Ectodermal cell (in vitro differentiated cells): ENCODE measurements around the gene OR4M1.
"Not testable (repeated sequence)": the region's sequence is repeated elsewhere in the genome, so short reads cannot be mapped to it uniquely, and the experiment has no call there.

Source experiments
- H3K27ac ChIP-seq: 2 replicates; pipeline ENCODE4 v1.7.0; 2013; ENCODE audit warnings: mild to moderate bottlenecking, low read depth, low read length; ENCODE audit not compliant: insufficient read depth, poor library complexity, severe bottlenecking
- H3K27me3 ChIP-seq: 2 replicates; pipeline ENCODE4 v1.7.0; 2013; ENCODE audit warnings: mild to moderate bottlenecking, low read length; ENCODE audit not compliant: insufficient read depth, control insufficient read depth, poor library complexity, severe bottlenecking
- H3K36me3 ChIP-seq: one replicate; pipeline ENCODE4 v1.7.0; 2013; ENCODE audit warnings: low read length; ENCODE audit not compliant: control insufficient read depth, insufficient read depth
- H3K4me1 ChIP-seq: one replicate; pipeline ENCODE4 v1.7.0; 2013; ENCODE audit warnings: low read length; ENCODE audit not compliant: control insufficient read depth, insufficient read depth
- H3K4me3 ChIP-seq: 2 replicates; pipeline ENCODE4 v1.7.0; 2013; ENCODE audit warnings: low read depth, low read length, control low read depth; ENCODE audit not compliant: insufficient read depth
- H3K9me3 ChIP-seq: 2 replicates; pipeline ENCODE4 v1.7.0; 2013; ENCODE audit warnings: mild to moderate bottlenecking, low read length, moderate library complexity; ENCODE audit not compliant: control insufficient read depth
- whole genome bisulfite sequencing, 2 experiments: methylation state at CpG; one replicate each; pipeline ENCODE4 v1.1.7; 2013; ENCODE audit warnings: missing lambda C conversion rate in 2 of 2; 5-methylcytosine and 5-hydroxymethylcytosine counted together

The OR4M1 gene

GRCh38 chr14:19821016-19821415 is 47.7 kb downstream of the OR4M1 start:
- not testable (repeated sequence) for H3K36me3 ChIP-seq, H3K4me1 ChIP-seq, H3K27me3 ChIP-seq, H3K27ac ChIP-seq, H3K9me3 ChIP-seq, H3K4me3 ChIP-seq
- WGBS, 2 experiments, result 66 to 75% methylated on average over 5 to 6 of the region's 6 CpGs

DNA sequence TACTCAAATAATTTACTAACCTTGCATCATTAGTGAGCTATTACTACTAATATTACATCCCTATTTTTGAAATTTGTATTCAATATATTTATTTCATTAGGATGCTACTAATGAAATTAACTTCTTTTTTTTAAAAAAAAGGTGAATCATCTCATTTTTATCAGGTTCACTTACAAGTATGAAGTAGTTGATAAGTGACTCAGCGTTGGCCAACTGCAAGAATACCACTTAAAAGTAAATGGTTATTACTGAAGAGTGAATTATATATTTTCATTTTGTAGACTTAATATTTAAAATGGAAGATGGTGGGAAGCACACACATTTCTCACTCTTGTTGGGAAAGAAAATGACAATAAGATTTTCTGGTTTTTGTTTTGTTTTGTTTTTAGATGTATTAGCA is 49.9 kb downstream of the OR4M1 start:
- Histone ChIP-seq H3K4me3 (no peak overlapping the region), H3K27me3 (no peaks in the 10 kb centered on the region), H3K4me1 (no peaks in the 10 kb centered on the region), H3K27ac (no peak overlapping the region), H3K9me3 (peaks cover 10% of the 10 kb centered on the region), H3K36me3 (no peaks in the 10 kb centered on the region)
- WGBS, 2 experiments, result 63% methylated on average over 1 of the region's 1 CpG; no CpG with 5 or more reads in 1 of the 2 experiments

- H3K4me3 ChIP-seq, result no peak overlapping the region
- H3K4me1 ChIP-seq, result no peaks in the 10 kb centered on the region
- no peaks in the 10 kb centered on the region for H3K36me3 ChIP-seq
- WGBS, 2 experiments, result 33 to 36% methylated on average over 1 of the region's 1 CpG
- H3K9me3 ChIP-seq, result peaks cover 10% of the 10 kb centered on the region
- no peaks in the 10 kb centered on the region for H3K27me3 ChIP-seq
- H3K27ac ChIP-seq, result no peak overlapping the region
These were observed 50.5 kb downstream of the OR4M1 start for GRCh38 chr14:19823765-19824164.

DNA sequence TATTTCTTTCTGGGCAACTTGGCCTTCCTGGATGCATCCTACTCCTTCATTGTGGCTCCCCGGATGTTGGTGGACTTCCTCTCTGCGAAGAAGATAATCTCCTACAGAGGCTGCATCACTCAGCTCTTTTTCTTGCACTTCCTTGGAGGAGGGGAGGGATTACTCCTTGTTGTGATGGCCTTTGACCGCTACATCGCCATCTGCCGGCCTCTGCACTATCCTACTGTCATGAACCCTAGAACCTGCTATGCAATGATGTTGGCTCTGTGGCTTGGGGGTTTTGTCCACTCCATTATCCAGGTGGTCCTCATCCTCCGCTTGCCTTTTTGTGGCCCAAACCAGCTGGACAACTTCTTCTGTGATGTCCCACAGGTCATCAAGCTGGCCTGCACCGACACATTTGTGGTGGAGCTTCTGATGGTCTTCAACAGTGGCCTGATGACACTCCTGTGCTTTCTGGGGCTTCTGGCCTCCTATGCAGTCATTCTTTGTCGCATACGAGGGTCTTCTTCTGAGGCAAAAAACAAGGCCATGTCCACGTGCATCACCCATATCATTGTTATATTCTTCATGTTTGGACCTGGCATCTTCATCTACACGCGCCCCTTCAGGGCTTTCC is 54.4 kb downstream of the OR4M1 start:
- H3K4me3 ChIP-seq, H3K27me3 ChIP-seq, H3K27ac ChIP-seq, H3K36me3 ChIP-seq, H3K4me1 ChIP-seq: not testable (repeated sequence)
- peaks cover 14% of the 10 kb centered on the region for H3K9me3 ChIP-seq
- WGBS, 2 experiments, result 72 to 76% methylated on average over 12 of the region's 12 CpGs

DNA sequence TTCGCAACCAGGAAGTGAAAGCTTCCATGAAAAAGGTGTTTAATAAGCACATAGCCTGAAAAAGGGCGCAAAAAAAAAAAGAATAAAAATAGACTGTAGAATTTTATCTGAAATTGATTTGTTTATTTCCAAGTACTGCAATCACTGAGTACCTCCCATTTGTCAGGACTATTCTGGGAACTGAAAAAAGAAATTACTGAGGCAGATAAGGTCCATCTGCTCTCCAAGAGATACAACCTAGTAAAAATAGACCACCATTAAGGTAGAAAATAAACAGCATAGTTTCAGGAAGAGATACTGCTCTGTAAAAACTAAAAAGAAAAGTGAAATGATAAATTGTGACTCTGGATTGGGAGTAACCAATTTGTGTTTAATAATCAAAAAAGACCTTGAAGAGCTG is 55.0 kb downstream of the OR4M1 start:
- Histone ChIP-seq H3K9me3 (peaks cover 18% of the 10 kb centered on the region), H3K27me3 (no peaks in the 10 kb centered on the region), H3K36me3 (no peaks in the 10 kb centered on the region), H3K4me1 (no peaks in the 10 kb centered on the region), H3K4me3 (no peak overlapping the region), H3K27ac (no peak overlapping the region)
- WGBS, 2 experiments, result 77 to 82% methylated on average over 2 of the region's 2 CpGs
